Measurements from ENCODE around the gene ACOT7. TPM values are rescaled to one million over a fixed set of nuclear protein-coding genes. Genes with fewer than 3 reads are reported as not detected.

The ACOT7 gene
- total RNA-seq, 1 experiment from 2014 or later = 165 TPM

- Histone ChIP-seq H3K36me3 (ENCODE audit: low read depth, low read length) (no peaks in the 10 kb centered on the region), H3K4me1 (ENCODE audit: insufficient read depth, low read length) (peaks cover 30% of the 10 kb centered on the region), H2AFZ (ENCODE audit: low read length) (no peak overlapping the region), H3K27ac (ENCODE audit: low read length) (no peak overlapping the region), H3K4me3 (ENCODE audit: low read length) (no peak overlapping the region), H3K9ac (ENCODE audit: low read length) (no peak overlapping the region), H3K4me2 (ENCODE audit: low read length) (no peak overlapping the region), H3K79me2 (ENCODE audit: low read length) (no peaks in the 10 kb centered on the region), H3K9me3 (ENCODE audit: low read length) (no peaks in the 10 kb centered on the region), H3K27me3 (ENCODE audit: low read length) (no peaks in the 10 kb centered on the region), H3F3A (ENCODE audit: low read length, unreplicated experiment) (peaks cover 2% of the 10 kb centered on the region), H4K20me1 (ENCODE audit: low read length) (no peaks in the 10 kb centered on the region), H3K9me2 (replicated peaks; ENCODE audit: low read length) (no peaks in the 10 kb centered on the region)
- ChIA-PET POLR2A (ENCODE audit: unreplicated experiment) (interaction anchor here (0.6 kb wide), 1 partner anchor 26 kb away, joined by 3 read pairs; no protein-coding TSS in a partner anchor), CTCF (interaction anchor here (0.6 to 1.0 kb wide), 4 partner anchors 21 to 62 kb away, joined by 3 to 5 read pairs (median 3); no protein-coding TSS in a partner anchor)
- TF ChIP-seq EZH2phosphoT487 (IDR thresholded peaks at IDR 0.05; ENCODE audit: borderline replicate concordance, low read length) = no peak
- TF ChIP-seq EZH2 (IDR thresholded peaks at IDR 0.05; ENCODE audit: low read length, unreplicated experiment) = no peak
- no peak for TF ChIP-seq CTCF (conservative IDR thresholded peaks at IDR 0.05; ENCODE audit: low read depth, low read length)
- BruUV-seq (replicated peaks) = no TSS peak
- ATAC-seq = no peak
- intact Hi-C loops (cut with micrococcal nuclease) = loop anchor here (1.0 kb wide), 1 partner anchor 29 kb away; no protein-coding TSS in a partner anchor
- no peak for DNase-seq
These were observed 16.2 kb upstream of the ACOT7 start for GRCh38 chr1:6409733-6410132.

- Histone ChIP-seq H4K20me1 (ENCODE audit: low read length) (no peaks in the 10 kb centered on the region), H3K4me2 (ENCODE audit: low read length) (no peak overlapping the region), H3K4me3 (ENCODE audit: low read length) (no peak overlapping the region), H3K36me3 (ENCODE audit: low read depth, low read length) (no peaks in the 10 kb centered on the region), H3K9me2 (replicated peaks; ENCODE audit: low read length) (no peaks in the 10 kb centered on the region), H2AFZ (ENCODE audit: low read length) (no peak overlapping the region), H3K79me2 (ENCODE audit: low read length) (no peaks in the 10 kb centered on the region), H3K27me3 (ENCODE audit: low read length) (no peaks in the 10 kb centered on the region), H3K4me1 (ENCODE audit: insufficient read depth, low read length) (peaks cover 24% of the 10 kb centered on the region), H3F3A (ENCODE audit: low read length, unreplicated experiment) (peaks cover 2% of the 10 kb centered on the region), H3K9me3 (ENCODE audit: low read length) (no peaks in the 10 kb centered on the region), H3K9ac (ENCODE audit: low read length) (no peak overlapping the region), H3K27ac (ENCODE audit: low read length) (no peak overlapping the region)
- ATAC-seq (no peak), DNase-seq (no peak)
- ChIA-PET POLR2A (ENCODE audit: unreplicated experiment) (no interaction called here), CTCF (interaction anchor here (0.6 to 1.0 kb wide), 3 partner anchors 21 to 61 kb away, joined by 3 to 5 read pairs (median 3); no protein-coding TSS in a partner anchor)
- BruUV-seq (replicated peaks) = no TSS peak
- TF ChIP-seq EZH2phosphoT487 (IDR thresholded peaks at IDR 0.05; ENCODE audit: borderline replicate concordance, low read length) (no peak), CTCF (conservative IDR thresholded peaks at IDR 0.05; ENCODE audit: low read depth, low read length) (peak; percentile 43; the same call in 1 of the 2 replicates)
- intact Hi-C loops (cut with micrococcal nuclease) = loop anchor here (1.0 kb wide), 1 partner anchor 29 kb away; no protein-coding TSS in a partner anchor
These were observed 15.5 kb upstream of the ACOT7 start for GRCh38 chr1:6409053-6409452.

- intact Hi-C loops (cut with micrococcal nuclease) = no loop called here
- DNase-seq = peak; percentile 58
- Histone ChIP-seq H3K4me2 (ENCODE audit: low read length) (no peak overlapping the region), H3K9ac (ENCODE audit: low read length) (no peak overlapping the region), H4K20me1 (ENCODE audit: low read length) (no peaks in the 10 kb centered on the region), H2AFZ (ENCODE audit: low read length) (no peak overlapping the region), H3K36me3 (ENCODE audit: low read depth, low read length) (no peaks in the 10 kb centered on the region), H3K27ac (ENCODE audit: low read length) (no peak overlapping the region), H3K4me3 (ENCODE audit: low read length) (no peak overlapping the region), H3F3A (ENCODE audit: low read length, unreplicated experiment) (peaks cover 2% of the 10 kb centered on the region), H3K9me3 (ENCODE audit: low read length) (no peaks in the 10 kb centered on the region), H3K9me2 (replicated peaks; ENCODE audit: low read length) (no peaks in the 10 kb centered on the region), H3K27me3 (ENCODE audit: low read length) (no peaks in the 10 kb centered on the region), H3K4me1 (ENCODE audit: insufficient read depth, low read length) (peaks cover 16% of the 10 kb centered on the region), H3K79me2 (ENCODE audit: low read length) (no peaks in the 10 kb centered on the region)
- TF ChIP-seq CTCF (conservative IDR thresholded peaks at IDR 0.05; ENCODE audit: low read depth, low read length) = no peak
- TF ChIP-seq EZH2phosphoT487 (IDR thresholded peaks at IDR 0.05; ENCODE audit: borderline replicate concordance, low read length) = no peak
- no peak for TF ChIP-seq EZH2 (IDR thresholded peaks at IDR 0.05; ENCODE audit: low read length, unreplicated experiment)
- peak; percentile 4; the same call in 1 of the 2 replicates for ATAC-seq
- ChIA-PET CTCF (interaction anchor here (0.7 to 1.0 kb wide), 4 partner anchors 8 to 30 kb away, joined by 3 to 7 read pairs (median 4); no protein-coding TSS in a partner anchor), POLR2A (ENCODE audit: unreplicated experiment) (interaction anchor here (0.5 kb wide), 1 partner anchor 17 kb away, joined by 4 read pairs; no protein-coding TSS in a partner anchor)
- no TSS peak for BruUV-seq (replicated peaks)
These were observed 14.5 kb upstream of the ACOT7 start for GRCh38 chr1:6408023-6408422.

Data from PC-3 (cell line).